DND-41 (cell line): Measurements from ENCODE around the gene CCDC167.

Experiments used
- CTCF ChIP-seq: IDR thresholded peaks from 2 replicates; pipeline ENCODE4 v1.5.1; 2012; ENCODE audit warnings: borderline replicate concordance, low read length, moderate library complexity, mild to moderate bottlenecking; ENCODE audit not compliant: poor library complexity, severe bottlenecking; ENCODE audit errors: extremely low read depth
- EZH2 ChIP-seq: IDR thresholded peaks from 3 replicates; pipeline ENCODE4 v1.6.1; 2012; ENCODE audit warnings: borderline replicate concordance, low read depth, mild to moderate bottlenecking, moderate library complexity, low read length, inconsistent platforms; ENCODE audit not compliant: severe bottlenecking

DNA sequence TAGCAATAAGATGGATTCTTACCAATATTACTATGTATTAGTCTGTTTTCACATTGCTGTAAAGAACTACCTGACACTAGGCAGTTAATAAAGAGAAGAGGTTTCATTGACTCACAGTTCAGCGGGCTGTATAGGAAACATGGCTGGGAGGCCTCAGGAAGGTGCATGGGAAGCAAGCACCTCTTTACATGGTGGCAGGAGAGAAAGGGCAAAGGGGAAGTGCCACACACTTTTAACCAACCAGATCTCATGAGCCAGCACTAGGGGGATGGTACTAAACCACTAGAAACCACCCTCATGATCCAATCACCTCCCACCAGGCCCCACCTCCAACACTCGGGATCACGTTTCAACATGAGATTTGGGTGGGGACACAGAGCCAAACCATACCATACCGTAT is 40.7 kb upstream of the CCDC167 start:
- no peak for TF ChIP-seq CTCF
- no peak for TF ChIP-seq EZH2
